K562 (cell line): Measurements from ENCODE around the gene SPECC1L. TPM values are rescaled to one million over a fixed set of nuclear protein-coding genes. Genes with fewer than 3 reads are reported as not detected.

Source experiments
- ATAC-seq: fragments of 200-7000 bp; cut with Tn5 transposase; 3 replicates; pipeline ENCODE4 v1.9.1; 2020; ENCODE audit warnings: moderate library complexity
- BruUV-seq: library from RNA; stranded (reverse); fragments of 400-500 nt; replicated peaks from 2 replicates; lab custom pipeline; 2021; lab: Mats Ljungman, UMichigan
- CTCF ChIA-PET: fragments of 300-600 bp; formaldehyde crosslinking; extraction: SDS; loops from one replicate; lab custom pipeline; 2021; ENCODE audit warnings: low intra/inter-chr PET ratio; lab: Yijun Ruan, JAX
- POLR2A ChIA-PET: fragments of 300-600, 350-650 bp; sonication (Branson Sonifier 250); formaldehyde crosslinking; extraction: SDS; loops from one replicate; lab custom pipeline; 2021; ENCODE audit warnings: antibody characterized with exemption, inconsistent platforms; lab: Yijun Ruan, JAX
- DNase-seq, 4 experiments: peaks; one replicate each; pipeline versions ENCODE4 v3.0.0 to v3.0.0-alpha.2; 2011 to 2018; ENCODE audit warnings: low spot score in 3 of 4, mixed read lengths in 3 of 4; ENCODE audit errors: extremely low read depth in 1 of 4
- FAIRE-seq: peaks from 2 replicates; lab custom pipeline; 2011; peaks lifted over from hg19 to GRCh38; lab: Jason Lieb, UNC
- H2AFZ ChIP-seq: 2 replicates; pipeline ENCODE4 v1.6.0; 2011; ENCODE audit warnings: low read depth, low read length, control low read depth, inconsistent platforms
- H3K27ac ChIP-seq: fragments of 200-600 bp; 3 replicates; pipeline ENCODE4 v1.8.0; 2011; ENCODE audit warnings: low read depth, mild to moderate bottlenecking, control low read depth, inconsistent platforms, low read length, moderate library complexity, mixed read lengths; ENCODE audit errors: extremely low read depth
- H3K27me3 ChIP-seq, 2 experiments: fragments of 300-600 bp in 1 of 2; 2 replicates in 1 of 2; 3 replicates in 1 of 2; pipeline versions ENCODE4 v1.6.0 to v1.8.0; 2011; ENCODE audit warnings: inconsistent platforms in 2 of 2, low read length in 2 of 2, mild to moderate bottlenecking in 1 of 2, mixed read lengths in 1 of 2, moderate library complexity in 1 of 2; ENCODE audit not compliant: control insufficient read depth in 2 of 2, insufficient read depth in 2 of 2
- H3K36me3 ChIP-seq: fragments of 300-600 bp; 3 replicates; pipeline ENCODE4 v1.8.0; 2011; ENCODE audit warnings: mild to moderate bottlenecking, low read length, inconsistent platforms; ENCODE audit not compliant: control insufficient read depth, insufficient read depth
- H3K4me1 ChIP-seq, 2 experiments: fragments of 200-600 bp in 1 of 2; replicated peaks in 1 of 2; 2 replicates in 1 of 2; 3 replicates in 1 of 2; pipeline versions ENCODE4 v1.5.1 to v1.8.0; 2011; ENCODE audit warnings: inconsistent platforms in 2 of 2, low read length in 2 of 2, mild to moderate bottlenecking in 1 of 2, mixed read lengths in 1 of 2, moderate library complexity in 1 of 2; ENCODE audit not compliant: control insufficient read depth in 2 of 2, insufficient read depth in 2 of 2
- H3K4me2 ChIP-seq: 2 replicates; pipeline ENCODE4 v1.6.1; 2011; ENCODE audit warnings: low read length, control low read depth, inconsistent platforms, mixed read lengths; ENCODE audit not compliant: insufficient read depth
- H3K4me3 ChIP-seq: fragments of 200-600 bp; sonication (generic), shearing (Covaris generic); 2 replicates; pipeline ENCODE4 v1.5.1; 2016; ENCODE audit warnings: control low read depth, inconsistent platforms
- H3K79me2 ChIP-seq: fragments of 200-600 bp; 3 replicates; pipeline ENCODE4 v1.8.0; 2011; ENCODE audit warnings: low read length, inconsistent platforms; ENCODE audit not compliant: control insufficient read depth, insufficient read depth
- H3K9ac ChIP-seq, 2 experiments: 2 replicates each; pipeline versions ENCODE4 v1.6.0 to v1.6.1; 2011; ENCODE audit warnings: low read depth in 2 of 2, low read length in 2 of 2, control low read depth in 1 of 2, inconsistent platforms in 1 of 2, mild to moderate bottlenecking in 1 of 2, mixed read lengths in 1 of 2; ENCODE audit not compliant: insufficient read depth in 1 of 2
- H3K9me1 ChIP-seq: one replicate; pipeline ENCODE4 v1.6.0; 2011; ENCODE audit warnings: inconsistent platforms, mild to moderate bottlenecking, low read length, moderate library complexity; ENCODE audit not compliant: control insufficient read depth, insufficient read depth
- H3K9me3 ChIP-seq: replicated peaks from 2 replicates; pipeline ENCODE4 v1.5.1; 2011; ENCODE audit warnings: low read depth, low read length, inconsistent platforms; ENCODE audit not compliant: control insufficient read depth, insufficient read depth
- H4K20me1 ChIP-seq: replicated peaks from 2 replicates; pipeline ENCODE4 v1.6.1; 2011; ENCODE audit warnings: low read length, inconsistent platforms, mixed read lengths; ENCODE audit not compliant: control insufficient read depth, insufficient read depth
- ETV6 ChIP-seq, 3 experiments: fragments of 150-350 bp in 1 of 3; sonication (generic) in 1 of 3; formaldehyde crosslinking in 1 of 3; IDR thresholded peaks; 2 replicates each; pipeline versions ENCODE4 v1.6.1 to v1.8.0; 2014 to 2022; ENCODE audit warnings: borderline replicate concordance in 2 of 3, low read depth in 2 of 3, antibody characterized with exemption in 1 of 3, low read length in 1 of 3, mild to moderate bottlenecking in 1 of 3, missing genetic modification reagents in 1 of 3
- NCOR1 ChIP-seq: fragments of 450-650 bp; IDR thresholded peaks from 2 replicates; pipeline ENCODE4 v1.6.1; 2016; ENCODE audit warnings: mild to moderate bottlenecking, moderate library complexity
- SMAD1 ChIP-seq: fragments of 150-350 bp; IDR thresholded peaks from 2 replicates; pipeline ENCODE4 v1.6.1; 2014; ENCODE audit warnings: low read length, low read depth; ENCODE audit not compliant: partially characterized antibody
- TBP ChIP-seq: optimal IDR thresholded peaks from 2 replicates; pipeline ENCODE3; 2011; ENCODE audit warnings: low read depth, low read length, improper control_type of control experiment
- ZBED1 ChIP-seq: IDR thresholded peaks from 2 replicates; pipeline ENCODE4 v1.6.1; 2014
- WGBS: fragments of 100-300 bp; shearing (Covaris generic); methylation state at CpG from one replicate; pipeline ENCODE4 v1.1.6; 2016; ENCODE audit warnings: low coverage, mixed read lengths; ENCODE audit not compliant: insufficient coverage; ENCODE audit errors: missing lambda C conversion rate; 5-methylcytosine and 5-hydroxymethylcytosine counted together
- in situ Hi-C: fragments of 300-500 bp; cut with MboI; formaldehyde crosslinking; loops from 4 replicates; pipeline ENCODE4 v1.15.0; 2018; ENCODE audit warnings: inconsistent platforms, mixed read lengths
- intact Hi-C: fragments of 100-400 bp; cut with micrococcal nuclease; formaldehyde crosslinking; loops from 2 replicates; pipeline ENCODE4 v1.14.2; 2022
- polyA plus RNA-seq, 8 experiments: library from polyadenylated mRNA; depleted of rRNA in 4 of 8; stranded (reverse) in 5 of 8; unstranded in 3 of 8; fragments of >200 nt; fragmentation: Nextera tagmentation in 2 of 8; fragmentation: Illumina TruSeq in 1 of 8; extraction: Ambion mirVana in 2 of 8; extraction: Trizol in 1 of 8; gene quantifications; 2 replicates each; pipeline versions ENCODE4 v1.2.1 to v1.2.3, GENCODE V29; 2011 to 2014; ENCODE audit warnings: inconsistent platforms in 1 of 8, missing spikeins in 1 of 8
- total RNA-seq, 7 experiments: library from RNA; depleted of rRNA in 6 of 7; stranded (reverse); fragments of >200 nt in 6 of 7; fragmentation: Illumina TruSeq in 2 of 7; extraction: Trizol in 2 of 7; gene quantifications; 2 replicates each; pipeline versions ENCODE4 v1.2.1 to v1.2.3, GENCODE V29; 2011 to 2021; ENCODE audit warnings: low replicate concordance in 1 of 7
- TF ChIP-seq, protein P1 (sequence below), 2 experiments: fragments of 450-650 bp; formaldehyde crosslinking in 1 of 2; IDR thresholded peaks; 2 replicates each; pipeline versions ENCODE4 v1.4.0 to v1.6.1; 2014 to 2020; ENCODE audit warnings: mild to moderate bottlenecking in 2 of 2, borderline replicate concordance in 1 of 2, low read depth in 1 of 2

The SPECC1L gene
- total and polyA plus RNA-seq, 9 of the 15 experiments (the other 6 are each of a cell fraction or from before 2014, with no cell fraction given): 1.4 to 27.9 (median 14.5) TPM

DNA sequence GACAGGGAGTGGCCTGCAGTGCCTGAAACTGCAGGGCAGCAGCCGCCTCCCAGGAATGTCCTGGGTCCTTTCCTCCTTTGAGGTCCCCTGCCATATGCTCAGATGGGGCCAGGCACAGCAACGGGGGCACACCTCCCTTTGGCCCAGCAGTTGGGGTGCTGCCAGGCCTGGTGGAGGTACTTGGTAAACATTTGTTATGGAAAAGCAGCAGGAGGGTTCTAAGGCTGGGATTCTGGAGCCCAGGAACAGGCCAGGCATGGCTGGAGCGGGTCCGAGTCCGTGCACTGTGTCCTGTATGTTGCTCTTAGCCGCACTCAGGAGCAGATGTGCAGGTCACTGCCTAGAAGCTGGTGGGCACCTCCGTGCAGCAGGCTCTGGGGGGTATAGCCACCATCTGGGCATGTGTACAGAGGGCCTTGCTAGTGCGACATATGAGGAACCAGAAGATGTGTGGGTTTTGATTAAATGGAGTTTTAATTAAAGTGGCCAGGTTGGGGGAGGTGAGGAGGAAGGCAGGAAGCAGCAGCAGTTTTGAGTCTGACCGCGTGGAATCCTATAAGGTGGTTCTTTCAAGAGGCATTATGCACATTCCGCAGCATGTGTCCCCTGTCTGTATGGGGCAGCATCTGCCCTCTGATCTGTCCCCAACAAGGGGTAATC, 158.2 kb downstream of the SPECC1L start:
- in situ Hi-C loops: no loop called here
- H3K4me3 ChIP-seq: no peak overlapping the region
- no TSS peak for BruUV-seq
- H3K27me3 ChIP-seq: peaks cover 2 to 32% of the 10 kb centered on the region in 2 experiments; a peak in 4 of 5 replicates
- POLR2A ChIA-PET: no interaction called here
- no peaks in the 10 kb centered on the region for H3K36me3 ChIP-seq
- H3K27ac ChIP-seq: no peak overlapping the region
- H2AFZ ChIP-seq: no peak overlapping the region
- no peak overlapping the region for H3K4me2 ChIP-seq
- ATAC-seq: no peak
- TF ChIP-seq, protein P1, sequence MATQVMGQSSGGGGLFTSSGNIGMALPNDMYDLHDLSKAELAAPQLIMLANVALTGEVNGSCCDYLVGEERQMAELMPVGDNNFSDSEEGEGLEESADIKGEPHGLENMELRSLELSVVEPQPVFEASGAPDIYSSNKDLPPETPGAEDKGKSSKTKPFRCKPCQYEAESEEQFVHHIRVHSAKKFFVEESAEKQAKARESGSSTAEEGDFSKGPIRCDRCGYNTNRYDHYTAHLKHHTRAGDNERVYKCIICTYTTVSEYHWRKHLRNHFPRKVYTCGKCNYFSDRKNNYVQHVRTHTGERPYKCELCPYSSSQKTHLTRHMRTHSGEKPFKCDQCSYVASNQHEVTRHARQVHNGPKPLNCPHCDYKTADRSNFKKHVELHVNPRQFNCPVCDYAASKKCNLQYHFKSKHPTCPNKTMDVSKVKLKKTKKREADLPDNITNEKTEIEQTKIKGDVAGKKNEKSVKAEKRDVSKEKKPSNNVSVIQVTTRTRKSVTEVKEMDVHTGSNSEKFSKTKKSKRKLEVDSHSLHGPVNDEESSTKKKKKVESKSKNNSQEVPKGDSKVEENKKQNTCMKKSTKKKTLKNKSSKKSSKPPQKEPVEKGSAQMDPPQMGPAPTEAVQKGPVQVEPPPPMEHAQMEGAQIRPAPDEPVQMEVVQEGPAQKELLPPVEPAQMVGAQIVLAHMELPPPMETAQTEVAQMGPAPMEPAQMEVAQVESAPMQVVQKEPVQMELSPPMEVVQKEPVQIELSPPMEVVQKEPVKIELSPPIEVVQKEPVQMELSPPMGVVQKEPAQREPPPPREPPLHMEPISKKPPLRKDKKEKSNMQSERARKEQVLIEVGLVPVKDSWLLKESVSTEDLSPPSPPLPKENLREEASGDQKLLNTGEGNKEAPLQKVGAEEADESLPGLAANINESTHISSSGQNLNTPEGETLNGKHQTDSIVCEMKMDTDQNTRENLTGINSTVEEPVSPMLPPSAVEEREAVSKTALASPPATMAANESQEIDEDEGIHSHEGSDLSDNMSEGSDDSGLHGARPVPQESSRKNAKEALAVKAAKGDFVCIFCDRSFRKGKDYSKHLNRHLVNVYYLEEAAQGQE (IDR thresholded peaks at IDR 0.05; ENCODE audit: borderline replicate concordance): no peak
- TF ChIP-seq, protein P1 (CRISPR knock-in tag; IDR thresholded peaks at IDR 0.05; ENCODE audit: low read depth): no peak
- TF ChIP-seq ETV6 (IDR thresholded peaks at IDR 0.05; ENCODE audit: borderline replicate concordance in 1 of 2, low read depth in 2 of 2, low read length in 1 of 2) (no peak), ETV6 (CRISPR knock-in tag; IDR thresholded peaks at IDR 0.05; ENCODE audit: borderline replicate concordance) (no peak), ZBED1 (no peak), NCOR1 (no peak), SMAD1 (no peak), TBP (no peak)
- no peaks in the 10 kb centered on the region for H3K9me3 ChIP-seq
- H4K20me1 ChIP-seq: peaks cover 11% of the 10 kb centered on the region
- no peak for FAIRE-seq
- intact Hi-C loops: no loop called here
- no peak for DNase-seq
- no peak overlapping the region for H3K9ac ChIP-seq
- H3K79me2 ChIP-seq: no peaks in the 10 kb centered on the region
- peaks cover 0 to 40% of the 10 kb centered on the region in 2 experiments; a peak in 2 of 5 replicates for H3K4me1 ChIP-seq
- 39% methylated on average over 9 of the region's 11 CpGs for WGBS
- no peaks in the 10 kb centered on the region for H3K9me1 ChIP-seq
- CTCF ChIA-PET: no interaction called here
